Lung microvascular endothelial cell (primary cell): ENCODE data around the gene TTYH1. TPM values are rescaled to one million over a fixed set of nuclear protein-coding genes. Genes with fewer than 3 reads are reported as not detected.
"Not testable (repeated sequence)": the region's sequence is repeated elsewhere in the genome, so short reads cannot be mapped to it uniquely, and the experiment has no call there.

Source experiments
- DNase-seq, 2 donors: peaks; one replicate each; pipeline versions ENCODE4 v3.0.0 to v3.0.0-alpha.2; 2010; ENCODE audit warnings: low read depth in 2 of 2
- total RNA-seq: library from RNA; depleted of rRNA; stranded (reverse); fragments of >200 nt; gene quantifications from 2 replicates; pipeline ENCODE4 v1.2.1, GENCODE V29; 2014

The TTYH1 gene
- total RNA-seq, 1 donor from 2014 or later = not detected

- DNase-seq = no peak
Measured at GRCh38 chr19:54459282-54460229, 44.3 kb downstream of the TTYH1 start.

- DNase-seq = no peak
Measured at GRCh38 chr19:54460230-54461005, 45.2 kb downstream of the TTYH1 start.

- DNase-seq = no peak
Measured at GRCh38 chr19:54461210-54461609, 45.9 kb downstream of the TTYH1 start.

GRCh38 chr19:54461613-54462012 lies 46.3 kb downstream of the TTYH1 start:
- DNase-seq = no peak

- DNase-seq = peak; percentile 17 to 33
Measured at GRCh38 chr19:54462047-54462654, 46.9 kb downstream of the TTYH1 start.

- DNase-seq = peak; percentile 75 to 77
Measured at GRCh38 chr19:54462655-54463530, 47.6 kb downstream of the TTYH1 start.

- DNase-seq = peak; percentile 98 to 99
Measured at GRCh38 chr19:54463531-54464043, 48.3 kb downstream of the TTYH1 start, which contains the start of gene LENG9. Gene LENG9, minus strand, starts transcription at chr19:54463778. Its CDS starts 252 bp downstream, at chr19:54463526.

GRCh38 chr19:54464044-54464629 lies 48.9 kb downstream of the TTYH1 start:
- DNase-seq = peak in 1 of 2 donors; percentile 54

- DNase-seq = peak; percentile 75 to 82
Measured at GRCh38 chr19:54464630-54465425, 49.6 kb downstream of the TTYH1 start.

- DNase-seq = no peak
Measured at GRCh38 chr19:54465426-54466109, 50.3 kb downstream of the TTYH1 start.

GRCh38 chr19:54466110-54466480 lies 50.8 kb downstream of the TTYH1 start:
- not testable (repeated sequence) for DNase-seq

- peak in 1 of 2 donors; percentile 74 for DNase-seq
Measured at GRCh38 chr19:54469496-54469934, 54.3 kb downstream of the TTYH1 start.

- DNase-seq = no peak
Measured at GRCh38 chr19:54470276-54470887, 55.1 kb downstream of the TTYH1 start.

GRCh38 chr19:54470991-54471782 lies 55.9 kb downstream of the TTYH1 start:
- peak; percentile 68 to 90 for DNase-seq

GRCh38 chr19:54473071-54473891 lies 58.0 kb downstream of the TTYH1 start, which contains the start of gene CDC42EP5:
Gene CDC42EP5, minus strand, starts transcription at chr19:54473296. Its CDS starts 7,749 bp downstream, at chr19:54465547.
- peak; percentile 57 to 82 for DNase-seq

GRCh38 chr19:54473892-54474372 lies 58.7 kb downstream of the TTYH1 start:
- DNase-seq = no peak
